ENCODE measurements around the gene MYO1D.
"Not testable (repeated sequence)": the region's sequence is repeated elsewhere in the genome, so short reads cannot be mapped to it uniquely, and the experiment has no call there.

MYO1D gene

DNA sequence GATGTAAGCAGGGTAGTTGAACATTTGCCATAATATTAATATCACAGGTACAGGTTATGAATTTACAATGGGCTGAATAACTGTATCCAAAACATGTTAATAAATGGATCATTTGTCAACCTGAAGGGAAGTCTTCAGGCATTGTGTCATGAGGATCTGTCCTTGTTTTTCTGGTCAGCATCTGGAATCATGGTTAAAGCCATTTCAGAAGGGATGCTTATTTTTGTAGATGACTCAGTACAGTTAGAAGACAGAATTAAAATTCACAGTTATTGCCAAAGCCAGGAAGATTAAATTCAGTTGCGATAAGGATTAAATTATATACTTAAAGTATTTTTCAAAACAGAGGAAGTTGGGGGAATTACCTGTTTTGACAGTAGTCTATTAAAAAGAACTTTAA, 424.6 kb downstream of the MYO1D start:
- no peak for DNase-seq (ENCODE audit: low spot score)
- in situ Hi-C loops (cut with MboI; ENCODE audit: low pct_unique_long_range_greater_than_20kb, low sequenced_read_pairs, unreplicated experiment): loop anchor here (25.0 kb wide), 1 partner anchor 485 kb away; the partner anchor contains the start of gene TMEM98
- TF ChIP-seq, protein P1, sequence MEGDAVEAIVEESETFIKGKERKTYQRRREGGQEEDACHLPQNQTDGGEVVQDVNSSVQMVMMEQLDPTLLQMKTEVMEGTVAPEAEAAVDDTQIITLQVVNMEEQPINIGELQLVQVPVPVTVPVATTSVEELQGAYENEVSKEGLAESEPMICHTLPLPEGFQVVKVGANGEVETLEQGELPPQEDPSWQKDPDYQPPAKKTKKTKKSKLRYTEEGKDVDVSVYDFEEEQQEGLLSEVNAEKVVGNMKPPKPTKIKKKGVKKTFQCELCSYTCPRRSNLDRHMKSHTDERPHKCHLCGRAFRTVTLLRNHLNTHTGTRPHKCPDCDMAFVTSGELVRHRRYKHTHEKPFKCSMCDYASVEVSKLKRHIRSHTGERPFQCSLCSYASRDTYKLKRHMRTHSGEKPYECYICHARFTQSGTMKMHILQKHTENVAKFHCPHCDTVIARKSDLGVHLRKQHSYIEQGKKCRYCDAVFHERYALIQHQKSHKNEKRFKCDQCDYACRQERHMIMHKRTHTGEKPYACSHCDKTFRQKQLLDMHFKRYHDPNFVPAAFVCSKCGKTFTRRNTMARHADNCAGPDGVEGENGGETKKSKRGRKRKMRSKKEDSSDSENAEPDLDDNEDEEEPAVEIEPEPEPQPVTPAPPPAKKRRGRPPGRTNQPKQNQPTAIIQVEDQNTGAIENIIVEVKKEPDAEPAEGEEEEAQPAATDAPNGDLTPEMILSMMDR (IDR thresholded peaks at IDR 0.05; ENCODE audit: extremely low read depth, insufficient read depth, missing control alignments): no peak

DNA sequence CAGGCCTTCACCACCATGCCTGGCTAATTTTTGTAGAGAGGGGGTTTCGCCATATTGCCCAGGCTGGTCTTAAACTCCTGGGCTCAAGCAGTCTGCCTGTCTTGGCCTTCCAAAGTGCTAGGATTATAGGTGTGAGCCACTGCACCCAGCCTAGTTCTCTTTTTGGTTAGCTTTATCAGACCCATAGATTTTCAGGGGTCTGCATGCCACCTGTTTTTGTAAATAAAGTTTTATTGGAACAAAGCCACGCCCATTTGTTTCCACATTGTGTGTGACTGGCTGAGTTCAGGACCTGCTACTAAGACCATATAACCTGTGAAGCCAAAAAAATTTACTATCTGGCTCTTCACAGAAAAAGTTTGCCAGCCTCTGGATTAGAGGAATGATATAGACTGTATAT, 425.0 kb downstream of the MYO1D start:
- DNase-seq (ENCODE audit: low spot score): no peak
- TF ChIP-seq, protein P1 (IDR thresholded peaks at IDR 0.05; ENCODE audit: extremely low read depth, insufficient read depth, missing control alignments): no peak
- in situ Hi-C loops (cut with MboI; ENCODE audit: low pct_unique_long_range_greater_than_20kb, low sequenced_read_pairs, unreplicated experiment): loop anchor here (25.0 kb wide), 1 partner anchor 485 kb away; the partner anchor contains the start of gene TMEM98

DNA sequence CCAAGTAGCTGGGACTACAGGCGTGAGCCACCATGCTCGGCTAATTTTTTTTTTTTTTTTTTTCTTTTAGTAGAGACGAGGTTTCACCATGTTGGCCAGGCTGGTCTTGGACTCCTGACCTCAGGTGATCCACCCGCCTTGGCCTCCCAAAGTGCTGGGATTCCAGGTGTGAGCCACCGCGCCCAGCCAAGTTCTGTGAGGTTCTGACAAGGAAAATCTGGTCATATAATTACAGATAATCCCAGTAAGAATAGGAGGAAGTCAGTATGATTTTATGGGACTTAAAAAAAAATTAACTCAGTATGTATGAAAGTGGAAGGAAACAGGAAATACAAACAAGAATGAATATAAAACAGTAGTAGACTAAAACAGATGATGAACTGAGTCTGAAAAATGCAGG, 426.5 kb downstream of the MYO1D start:
- in situ Hi-C loops (cut with MboI; ENCODE audit: low pct_unique_long_range_greater_than_20kb, low sequenced_read_pairs, unreplicated experiment): loop anchor here (25.0 kb wide), 1 partner anchor 487 kb away; the partner anchor contains the start of gene TMEM98

DNA sequence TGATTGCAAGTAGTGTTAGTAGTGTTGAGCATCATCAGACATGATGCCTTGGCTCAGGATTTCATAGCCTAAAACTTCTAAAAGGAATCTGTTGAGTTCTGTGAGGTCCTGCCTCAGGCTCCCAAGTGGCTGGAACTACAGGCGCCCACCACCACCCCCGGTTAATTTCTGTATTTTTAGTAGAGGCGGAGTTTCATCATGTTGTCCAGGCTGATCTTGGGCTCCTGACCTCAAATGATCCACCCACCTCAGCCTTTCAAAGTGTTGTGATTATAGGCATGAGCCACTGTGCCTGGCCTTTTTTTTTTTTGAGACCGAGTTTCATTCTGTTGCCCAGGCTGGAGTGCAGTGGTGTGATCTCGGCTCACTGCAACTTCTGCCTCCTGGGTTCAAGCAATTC, 427.0 kb downstream of the MYO1D start:
- in situ Hi-C loops (cut with MboI; ENCODE audit: low pct_unique_long_range_greater_than_20kb, low sequenced_read_pairs, unreplicated experiment): loop anchor here (25.0 kb wide), 1 partner anchor 487 kb away; the partner anchor contains the start of gene TMEM98
- TF ChIP-seq, protein P1 (IDR thresholded peaks at IDR 0.05; ENCODE audit: extremely low read depth, insufficient read depth, missing control alignments): no peak

More for the DNA sequence above, 426.5 kb downstream of the MYO1D start:
- DNase-seq (ENCODE audit: low spot score): not testable (repeated sequence)

DNA sequence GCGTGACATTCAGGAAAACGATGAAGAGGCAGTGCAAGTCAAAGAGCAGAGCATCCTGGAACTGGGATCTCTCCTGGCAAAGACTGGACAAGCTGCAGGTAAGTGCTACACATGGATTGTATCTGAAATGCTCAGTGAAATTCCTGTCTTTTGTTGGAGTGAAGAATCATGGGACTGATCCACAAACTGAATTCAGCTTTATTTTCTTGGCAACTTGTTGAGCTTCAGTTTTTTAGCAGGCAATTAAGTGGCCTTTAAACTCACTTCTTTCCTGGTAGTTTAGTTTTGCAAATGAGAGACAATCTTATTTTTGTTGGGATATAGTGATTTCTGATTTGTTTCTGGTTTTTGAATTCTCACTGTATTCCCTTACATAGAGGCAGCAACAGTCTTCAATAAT, 430.0 kb downstream of the MYO1D start:
- in situ Hi-C loops (cut with MboI; ENCODE audit: low pct_unique_long_range_greater_than_20kb, low sequenced_read_pairs, unreplicated experiment): no loop called here
- TF ChIP-seq, protein P1 (IDR thresholded peaks at IDR 0.05; ENCODE audit: extremely low read depth, insufficient read depth, missing control alignments): no peak
- no peak for DNase-seq (ENCODE audit: low spot score)

More for the DNA sequence above, 427.0 kb downstream of the MYO1D start:
- DNase-seq (ENCODE audit: low spot score): no peak

DNA sequence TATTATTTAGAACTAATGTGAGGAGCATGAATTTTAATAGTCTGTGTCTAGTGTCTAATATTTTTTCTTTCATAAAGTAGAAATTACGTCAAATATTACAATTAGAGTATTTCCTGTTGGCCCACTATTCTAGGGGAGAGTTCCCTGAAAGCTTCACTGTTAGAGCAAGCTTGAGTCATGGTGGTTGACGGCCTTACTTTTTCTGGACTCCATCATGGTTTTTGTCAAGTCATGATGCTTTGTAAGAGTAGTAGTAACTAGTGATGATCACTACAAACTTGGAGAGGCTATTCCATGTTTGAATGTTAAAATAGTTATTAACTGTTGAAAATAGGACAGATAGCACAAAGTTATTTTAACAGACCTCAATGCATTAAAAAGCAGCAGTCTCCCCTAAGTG, 431.0 kb downstream of the MYO1D start:
- TF ChIP-seq, protein P1 (IDR thresholded peaks at IDR 0.05; ENCODE audit: extremely low read depth, insufficient read depth, missing control alignments): no peak

DNA sequence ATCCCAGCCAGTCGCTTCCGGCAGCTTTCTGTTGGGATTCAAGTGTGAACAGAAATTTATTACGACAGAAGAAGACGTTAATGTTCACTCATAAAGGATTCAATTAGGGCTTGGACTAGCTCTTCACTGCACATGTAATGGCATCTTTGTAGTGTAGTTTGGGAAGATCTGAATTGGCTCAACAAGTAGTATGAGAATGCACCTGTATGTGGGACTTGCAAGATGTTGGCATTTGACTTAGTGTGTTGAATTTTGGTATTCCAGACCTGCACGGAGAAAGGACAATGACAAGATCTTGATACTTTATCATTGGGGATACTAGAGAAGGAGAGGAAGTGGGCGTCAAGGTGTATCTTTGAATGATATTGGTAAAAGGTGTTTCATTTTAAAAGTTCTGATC, 431.4 kb downstream of the MYO1D start:
- TF ChIP-seq, protein P1 (IDR thresholded peaks at IDR 0.05; ENCODE audit: extremely low read depth, insufficient read depth, missing control alignments): no peak
- DNase-seq (ENCODE audit: low spot score): no peak
- in situ Hi-C loops (cut with MboI; ENCODE audit: low pct_unique_long_range_greater_than_20kb, low sequenced_read_pairs, unreplicated experiment): no loop called here

More for the DNA sequence above, 431.0 kb downstream of the MYO1D start:
- in situ Hi-C loops (cut with MboI; ENCODE audit: low pct_unique_long_range_greater_than_20kb, low sequenced_read_pairs, unreplicated experiment): no loop called here
- DNase-seq (ENCODE audit: low spot score): no peak

All from GM13977 (cell line).